Keratinocyte (primary cell): ENCODE data around the gene FLG.
"Not testable (repeated sequence)": the region's sequence is repeated elsewhere in the genome, so short reads cannot be mapped to it uniquely, and the experiment has no call there.

ENCODE experiments used
- CTCF ChIP-seq, 3 experiments: IDR thresholded peaks in 1 of 3; conservative IDR thresholded peaks in 1 of 3; optimal IDR thresholded peaks in 1 of 3; 2 replicates in 2 of 3; 3 replicates in 1 of 3; pipeline versions ENCODE3 to v1.5.1; 2011; ENCODE audit warnings: low read length in 3 of 3, mild to moderate bottlenecking in 3 of 3, moderate library complexity in 2 of 3, control low read depth in 1 of 3, inconsistent platforms in 1 of 3; ENCODE audit not compliant: insufficient read depth in 2 of 3; ENCODE audit errors: extremely low read depth in 1 of 3
- EZH2 ChIP-seq: IDR thresholded peaks from one replicate; pipeline ENCODE4 v1.6.1; 2012; ENCODE audit warnings: inconsistent platforms, mild to moderate bottlenecking, low read length, moderate library complexity

GRCh38 chr1:152304773-152305172, 20.3 kb downstream of the FLG start:
- not testable (repeated sequence) for TF ChIP-seq CTCF (optimal IDR thresholded peaks at IDR 0.05 in 1 of 3, IDR thresholded peaks at IDR 0.05 in 1 of 3, conservative IDR thresholded peaks at IDR 0.05 in 1 of 3; ENCODE audit: extremely low read depth in 1 of 3, insufficient read depth in 2 of 3, low read length in 3 of 3); EZH2
